Thyroid gland (tissue), 4 donors: Measurements from ENCODE around the gene COG2.

Source experiments
- POLR2A ChIP-seq, 2 donors: fragments of 450-650 bp; IDR thresholded peaks; one replicate each; pipeline ENCODE4 v1.6.1; 2017; ENCODE audit warnings: antibody characterized with exemption in 2 of 2, mild to moderate bottlenecking in 2 of 2, moderate library complexity in 1 of 2
- TF ChIP-seq, protein P1 (sequence below), 6 experiments: fragments of 200-600 bp in 3 of 6; fragments of 450-650 bp in 3 of 6; sonication (generic) in 3 of 6; IDR thresholded peaks; one replicate each; pipeline ENCODE4 v1.5.1; 2016 to 2019; ENCODE audit warnings: antibody characterized with exemption in 6 of 6, mild to moderate bottlenecking in 2 of 6, inconsistent platforms in 1 of 6, moderate library complexity in 1 of 6

DNA sequence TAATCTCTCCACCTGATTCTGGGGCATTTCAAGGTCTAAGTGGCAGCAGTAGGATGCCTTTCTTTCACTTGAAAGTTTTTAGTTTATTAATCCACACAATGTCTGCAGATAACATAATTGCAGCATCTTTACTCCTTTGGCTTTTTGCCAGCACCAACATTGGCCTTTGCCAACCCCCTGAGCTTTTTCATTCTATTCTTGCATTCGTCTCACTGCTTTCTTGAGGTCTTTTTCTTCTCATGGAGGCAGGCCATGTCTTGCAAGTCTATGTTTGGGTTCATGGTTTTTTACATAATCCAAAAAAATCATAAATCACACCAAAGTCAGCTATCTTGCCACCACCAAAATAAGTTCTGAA lies 30.4 kb upstream of the COG2 start:
- TF ChIP-seq, protein P1, sequence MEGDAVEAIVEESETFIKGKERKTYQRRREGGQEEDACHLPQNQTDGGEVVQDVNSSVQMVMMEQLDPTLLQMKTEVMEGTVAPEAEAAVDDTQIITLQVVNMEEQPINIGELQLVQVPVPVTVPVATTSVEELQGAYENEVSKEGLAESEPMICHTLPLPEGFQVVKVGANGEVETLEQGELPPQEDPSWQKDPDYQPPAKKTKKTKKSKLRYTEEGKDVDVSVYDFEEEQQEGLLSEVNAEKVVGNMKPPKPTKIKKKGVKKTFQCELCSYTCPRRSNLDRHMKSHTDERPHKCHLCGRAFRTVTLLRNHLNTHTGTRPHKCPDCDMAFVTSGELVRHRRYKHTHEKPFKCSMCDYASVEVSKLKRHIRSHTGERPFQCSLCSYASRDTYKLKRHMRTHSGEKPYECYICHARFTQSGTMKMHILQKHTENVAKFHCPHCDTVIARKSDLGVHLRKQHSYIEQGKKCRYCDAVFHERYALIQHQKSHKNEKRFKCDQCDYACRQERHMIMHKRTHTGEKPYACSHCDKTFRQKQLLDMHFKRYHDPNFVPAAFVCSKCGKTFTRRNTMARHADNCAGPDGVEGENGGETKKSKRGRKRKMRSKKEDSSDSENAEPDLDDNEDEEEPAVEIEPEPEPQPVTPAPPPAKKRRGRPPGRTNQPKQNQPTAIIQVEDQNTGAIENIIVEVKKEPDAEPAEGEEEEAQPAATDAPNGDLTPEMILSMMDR (IDR thresholded peaks at IDR 0.05), result no peak
- no peak for TF ChIP-seq POLR2A (IDR thresholded peaks at IDR 0.05)
